HepG2 (cell line): ENCODE measurements around the gene LCN1. TPM values are rescaled to one million over a fixed set of nuclear protein-coding genes. Genes with fewer than 3 reads are reported as not detected.

Experiments
- ATAC-seq: fragments of 200-7000 bp; cut with Tn5 transposase; 3 replicates; pipeline ENCODE4 v1.9.1; 2020; ENCODE audit warnings: mild to moderate bottlenecking, moderate library complexity
- BruUV-seq: library from RNA; stranded (reverse); fragments of 400-500 nt; replicated peaks from 2 replicates; lab custom pipeline; 2021; lab: Mats Ljungman, UMichigan
- CTCF ChIA-PET: fragments of 300-600 bp; formaldehyde crosslinking; extraction: SDS; loops from one replicate; lab custom pipeline; 2021; ENCODE audit warnings: low total read pairs, inconsistent platforms, low intra/inter-chr PET ratio; lab: Yijun Ruan, JAX
- POLR2A ChIA-PET: fragments of 350-600 bp; sonication (Branson Sonifier 250); formaldehyde crosslinking; loops from one replicate; lab custom pipeline; 2020; ENCODE audit warnings: antibody characterized with exemption, inconsistent platforms; lab: Yijun Ruan, JAX
- DNase-seq: peaks from one replicate; pipeline ENCODE4 v3.0.0-alpha.2; 2015; ENCODE audit warnings: low spot score
- FAIRE-seq: peaks from 3 replicates; lab custom pipeline; 2011; peaks lifted over from hg19 to GRCh38; lab: Jason Lieb, UNC
- H2AFZ ChIP-seq: one replicate; pipeline ENCODE4 v1.6.1; 2011; ENCODE audit warnings: low read length, inconsistent platforms
- H3K27ac ChIP-seq: fragments of 300-600 bp; 3 replicates; pipeline ENCODE4 v1.8.0; 2011; ENCODE audit warnings: mixed run types, mild to moderate bottlenecking, mixed read lengths, low read length, inconsistent platforms; ENCODE audit not compliant: insufficient read depth; ENCODE audit errors: extremely low read length
- H3K27me3 ChIP-seq, 2 experiments: fragments of 200-600 bp in 1 of 2; 2 replicates in 1 of 2; 3 replicates in 1 of 2; pipeline versions ENCODE4 v1.6.0 to v1.8.0; 2011; ENCODE audit warnings: low read length in 2 of 2, mild to moderate bottlenecking in 2 of 2, moderate library complexity in 2 of 2, inconsistent platforms in 1 of 2; ENCODE audit not compliant: insufficient read depth in 2 of 2, control insufficient read depth in 1 of 2
- H3K36me3 ChIP-seq, 2 experiments: fragments of 200-600 bp in 1 of 2; replicated peaks in 1 of 2; 2 replicates in 1 of 2; 3 replicates in 1 of 2; pipeline versions ENCODE4 v1.5.1 to v1.8.0; 2011; ENCODE audit warnings: low read length in 2 of 2, inconsistent platforms in 1 of 2; ENCODE audit not compliant: insufficient read depth in 2 of 2, control insufficient read depth in 1 of 2
- H3K4me1 ChIP-seq: 2 replicates; pipeline ENCODE4 v1.5.1; 2012; ENCODE audit warnings: low read length, inconsistent platforms; ENCODE audit not compliant: insufficient read depth
- H3K4me2 ChIP-seq: 2 replicates; pipeline ENCODE4 v1.6.0; 2011; ENCODE audit warnings: low read depth, low read length, inconsistent platforms
- H3K4me3 ChIP-seq, 3 experiments: fragments of 200-600 bp in 1 of 3; sonication (generic), shearing (Covaris generic) in 1 of 3; replicated peaks in 1 of 3; 2 replicates each; pipeline ENCODE4 v1.5.1; 2011 to 2016; ENCODE audit warnings: low read length in 3 of 3, inconsistent platforms in 2 of 3, low read depth in 2 of 3, mild to moderate bottlenecking in 2 of 3, control low read depth in 1 of 3, mixed read lengths in 1 of 3; ENCODE audit not compliant: insufficient read depth in 1 of 3
- H3K79me2 ChIP-seq: one replicate; pipeline ENCODE4 v1.6.1; 2011; ENCODE audit warnings: low read length, inconsistent platforms; ENCODE audit not compliant: insufficient read depth
- H3K9ac ChIP-seq: 2 replicates; pipeline ENCODE4 v1.6.0; 2011; ENCODE audit warnings: mild to moderate bottlenecking, low read depth, low read length, inconsistent platforms; ENCODE audit not compliant: insufficient read depth
- H3K9me3 ChIP-seq: 2 replicates; pipeline ENCODE4 v1.5.1; 2012; ENCODE audit warnings: mild to moderate bottlenecking, low read length
- H4K20me1 ChIP-seq: 2 replicates; pipeline ENCODE4 v1.6.0; 2011; ENCODE audit warnings: inconsistent platforms, mild to moderate bottlenecking, low read length, moderate library complexity; ENCODE audit not compliant: insufficient read depth
- ATF4 ChIP-seq, 2 experiments: fragments of 450-650 bp in 1 of 2; sonication (generic) in 1 of 2; formaldehyde crosslinking; IDR thresholded peaks; 2 replicates each; pipeline versions ENCODE4 v1.5.0 to v1.8.0; 2020 to 2022; ENCODE audit warnings: mild to moderate bottlenecking in 1 of 2, missing genetic modification reagents in 1 of 2
- ATF7-NPFF ChIP-seq: sonication (generic); formaldehyde crosslinking; IDR thresholded peaks from 2 replicates; pipeline ENCODE4 v1.8.1; 2023; ENCODE audit warnings: mild to moderate bottlenecking, low read depth, missing genetic modification reagents, moderate library complexity
- ERF ChIP-seq: IDR thresholded peaks from 2 replicates; pipeline ENCODE4 v1.6.1; 2018; ENCODE audit warnings: missing biosample characterization, missing genetic modification reagents
- FOXA3 ChIP-seq: IDR thresholded peaks from 2 replicates; pipeline ENCODE4 v1.6.1; 2016; ENCODE audit warnings: missing genetic modification reagents, missing compliant biosample characterization
- IRF2 ChIP-seq: IDR thresholded peaks from 2 replicates; pipeline ENCODE4 v1.6.1; 2018; ENCODE audit warnings: missing genetic modification reagents, missing compliant biosample characterization
- PRDM4 ChIP-seq: sonication (generic); formaldehyde crosslinking; IDR thresholded peaks from 2 replicates; pipeline ENCODE4 v1.9.0; 2021; ENCODE audit warnings: missing genetic modification reagents, borderline replicate concordance
- RBAK ChIP-seq: sonication (generic); formaldehyde crosslinking; IDR thresholded peaks from 2 replicates; pipeline ENCODE4 v1.5.1; 2020; ENCODE audit warnings: mild to moderate bottlenecking, missing genetic modification reagents
- SMAD3 ChIP-seq: sonication (generic); formaldehyde crosslinking; IDR thresholded peaks from 2 replicates; pipeline ENCODE4 v1.4.0; 2020; ENCODE audit warnings: missing genetic modification reagents
- SNAPC5 ChIP-seq: sonication (generic); formaldehyde crosslinking; IDR thresholded peaks from 2 replicates; pipeline ENCODE4 v1.8.1; 2023; ENCODE audit warnings: mild to moderate bottlenecking, missing genetic modification reagents, borderline replicate concordance
- SRSF4 ChIP-seq: fragments of 200-400 bp; formaldehyde crosslinking; IDR thresholded peaks from one replicate; pipeline ENCODE4 v1.6.1; 2018; ENCODE audit warnings: mild to moderate bottlenecking, low read depth, low read length, moderate library complexity; ENCODE audit not compliant: poor library complexity, severe bottlenecking
- TIGD3 ChIP-seq: sonication (generic); formaldehyde crosslinking; IDR thresholded peaks from 2 replicates; pipeline ENCODE4 v1.5.1; 2020; ENCODE audit warnings: mild to moderate bottlenecking, missing genetic modification reagents, borderline replicate concordance
- ZFP91 ChIP-seq: sonication (generic); formaldehyde crosslinking; IDR thresholded peaks from 2 replicates; pipeline ENCODE4 v1.9.0; 2022; ENCODE audit warnings: missing genetic modification reagents, mild to moderate bottlenecking, borderline replicate concordance
- ZNF281 ChIP-seq: sonication (generic); formaldehyde crosslinking; IDR thresholded peaks from 2 replicates; pipeline ENCODE4 v1.4.0; 2020; ENCODE audit warnings: missing genetic modification reagents, borderline replicate concordance
- ZNF660 ChIP-seq: sonication (generic); formaldehyde crosslinking; IDR thresholded peaks from 2 replicates; pipeline ENCODE4 v1.5.1; 2020; ENCODE audit warnings: mild to moderate bottlenecking, low read depth, missing genetic modification reagents, borderline replicate concordance
- WGBS: methylation state at CpG from one replicate; pipeline ENCODE4 v1.1.6; 2017; ENCODE audit warnings: low lambda C conversion rate; 5-methylcytosine and 5-hydroxymethylcytosine counted together
- in situ Hi-C: cut with HindIII; loops from 2 replicates; pipeline ENCODE4 v1.10.0; 2017; ENCODE audit warnings: low pct_unique_long_range_greater_than_20kb; ENCODE audit not compliant: extremely low pct_ligation_motif_present
- intact Hi-C: fragments of 100-400 bp; cut with micrococcal nuclease; formaldehyde crosslinking; loops from one replicate; pipeline ENCODE4 v1.10.0; 2022; ENCODE audit not compliant: unreplicated experiment
- polyA plus RNA-seq, 8 experiments: library from polyadenylated mRNA; depleted of rRNA in 3 of 8; stranded (reverse) in 7 of 8; unstranded in 1 of 8; fragments of >200 nt; fragmentation: Illumina TruSeq in 4 of 8; extraction: Trizol in 4 of 8; gene quantifications; 2 replicates each; pipeline versions ENCODE4 v1.2.1 to v1.2.3, GENCODE V29; 2011 to 2016; ENCODE audit warnings: low read depth in 4 of 8, missing spikeins in 1 of 8, mixed read lengths in 1 of 8; ENCODE audit not compliant: insufficient read depth in 1 of 8
- total RNA-seq, 5 experiments: library from RNA; depleted of rRNA; stranded (reverse); fragments of >200 nt; fragmentation: Illumina TruSeq; extraction: Trizol; gene quantifications; 2 replicates each; pipeline ENCODE4 v1.2.3, GENCODE V29; 2016; ENCODE audit warnings: low read depth in 1 of 5

LCN1 gene
- total and polyA plus RNA-seq, 2 of the 13 experiments (the other 11 are each of a cell fraction or from before 2014, with no cell fraction given): not detected

- Histone ChIP-seq H2AFZ (no peak overlapping the region), H3K27me3 (peaks cover 12 to 40% of the 10 kb centered on the region in 2 experiments; a peak in 3 of 5 replicates), H3K9ac (no peak overlapping the region), H3K27ac (no peak overlapping the region), H3K4me2 (peak overlapping the region; percentile 27; the same call in 1 of the 2 replicates), H4K20me1 (no peaks in the 10 kb centered on the region), H3K36me3 (no peaks in the 10 kb centered on the region), H3K4me3 (no peak overlapping the region), H3K9me3 (no peaks in the 10 kb centered on the region), H3K4me1 (peaks cover 19% of the 10 kb centered on the region), H3K79me2 (no peaks in the 10 kb centered on the region)
- no peak; the same call in 2 of the 3 replicates for ATAC-seq
- ChIA-PET CTCF (no interaction called here), POLR2A (no interaction called here)
- 8% methylated on average over 5 of the region's 5 CpGs for WGBS
- DNase-seq: peak; percentile 33
- no TSS peak for BruUV-seq
- in situ Hi-C loops: no loop called here
- no peak for FAIRE-seq
- intact Hi-C loops: no loop called here
- TF ChIP-seq ATF7-NPFF (no peak), ZNF660 (no peak), IRF2 (CRISPR knock-in tag) (no peak), SNAPC5 (CRISPR knock-in tag) (no peak), FOXA3 (peak; percentile 23; the same call in 1 of the 2 replicates), TIGD3 (CRISPR knock-in tag) (no peak), ERF (CRISPR knock-in tag) (no peak), ZNF281 (CRISPR knock-in tag) (no peak), PRDM4 (CRISPR knock-in tag) (no peak), SMAD3 (CRISPR knock-in tag) (no peak), ATF4 (CRISPR knock-in tag; IDR thresholded peaks at IDR 0.05) (peak in 1 of 2 experiments; percentile 42; a peak in 1 of 4 replicates), ZFP91 (no peak), SRSF4 (no peak), RBAK (CRISPR knock-in tag) (no peak)
These were observed 34.0 kb downstream of the LCN1 start for GRCh38 chr9:135555203-135555602.
